GM12874 (cell line): Measurements from ENCODE around the gene HMGCR.

ENCODE experiments used
- TF ChIP-seq, protein P1 (sequence below): IDR thresholded peaks from 2 replicates; pipeline ENCODE4 v1.5.1; 2011; ENCODE audit warnings: low read depth, mild to moderate bottlenecking, control low read depth, low read length, moderate library complexity; ENCODE audit not compliant: insufficient read depth

The HMGCR gene

DNA sequence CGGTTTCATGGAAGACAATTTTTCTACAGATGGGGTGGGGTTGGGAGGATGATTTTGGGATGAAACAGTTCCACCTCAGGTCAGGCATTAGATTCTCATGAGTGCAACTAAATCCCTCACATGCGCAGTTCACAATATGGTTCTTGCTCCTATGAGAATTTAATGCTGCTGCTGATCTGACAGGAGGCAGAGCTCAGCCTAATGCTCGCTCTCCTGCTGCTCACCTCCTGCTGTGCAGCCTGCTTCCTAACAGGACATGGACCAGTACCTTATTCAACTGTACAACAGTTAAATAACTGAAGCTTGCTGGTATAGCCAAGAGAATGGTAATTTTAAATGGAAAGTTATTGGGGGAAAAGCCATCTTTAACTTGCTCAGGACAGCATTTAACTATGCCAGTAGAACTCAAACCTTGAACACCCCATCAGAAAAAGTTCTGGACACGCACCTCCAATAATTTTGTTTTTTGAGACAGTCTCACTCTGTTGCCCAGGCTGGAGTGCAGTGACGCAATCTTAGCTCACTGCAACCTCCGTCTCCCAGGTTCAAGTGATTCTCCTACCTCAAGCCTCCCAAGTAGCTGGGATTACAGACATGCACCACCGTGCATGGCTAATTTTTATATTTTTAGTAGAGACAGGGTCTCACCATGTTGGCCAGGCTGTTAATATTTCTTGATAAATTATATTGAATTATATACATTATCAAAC, 27.7 kb downstream of the HMGCR start:
- TF ChIP-seq, protein P1, sequence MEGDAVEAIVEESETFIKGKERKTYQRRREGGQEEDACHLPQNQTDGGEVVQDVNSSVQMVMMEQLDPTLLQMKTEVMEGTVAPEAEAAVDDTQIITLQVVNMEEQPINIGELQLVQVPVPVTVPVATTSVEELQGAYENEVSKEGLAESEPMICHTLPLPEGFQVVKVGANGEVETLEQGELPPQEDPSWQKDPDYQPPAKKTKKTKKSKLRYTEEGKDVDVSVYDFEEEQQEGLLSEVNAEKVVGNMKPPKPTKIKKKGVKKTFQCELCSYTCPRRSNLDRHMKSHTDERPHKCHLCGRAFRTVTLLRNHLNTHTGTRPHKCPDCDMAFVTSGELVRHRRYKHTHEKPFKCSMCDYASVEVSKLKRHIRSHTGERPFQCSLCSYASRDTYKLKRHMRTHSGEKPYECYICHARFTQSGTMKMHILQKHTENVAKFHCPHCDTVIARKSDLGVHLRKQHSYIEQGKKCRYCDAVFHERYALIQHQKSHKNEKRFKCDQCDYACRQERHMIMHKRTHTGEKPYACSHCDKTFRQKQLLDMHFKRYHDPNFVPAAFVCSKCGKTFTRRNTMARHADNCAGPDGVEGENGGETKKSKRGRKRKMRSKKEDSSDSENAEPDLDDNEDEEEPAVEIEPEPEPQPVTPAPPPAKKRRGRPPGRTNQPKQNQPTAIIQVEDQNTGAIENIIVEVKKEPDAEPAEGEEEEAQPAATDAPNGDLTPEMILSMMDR, result no peak

GRCh38 chr5:75365740-75366139, 28.7 kb downstream of the HMGCR start:
- TF ChIP-seq, protein P1, result no peak

DNA sequence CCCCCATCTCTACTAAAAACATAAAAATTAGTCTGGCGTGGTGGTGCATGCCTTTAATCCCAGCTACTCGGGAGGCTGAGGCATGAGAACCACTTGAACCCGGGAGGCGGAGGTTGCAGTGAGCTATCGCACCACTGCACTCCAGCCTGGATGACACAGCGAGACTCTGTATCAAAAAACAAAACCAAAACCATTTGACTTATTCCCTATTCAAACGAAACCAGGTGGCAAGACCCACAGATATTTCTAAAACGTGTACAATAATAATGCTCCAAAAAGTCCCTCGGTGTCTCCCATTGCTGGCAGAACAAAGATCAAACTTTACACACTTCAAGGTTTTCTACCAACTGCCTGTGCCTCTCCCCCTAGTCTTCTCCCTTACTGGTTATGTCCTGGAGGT, 29.8 kb downstream of the HMGCR start:
- TF ChIP-seq, protein P1, result no peak

GRCh38 chr5:75367401-75367800, 30.4 kb downstream of the HMGCR start:
- TF ChIP-seq, protein P1, result no peak

DNA sequence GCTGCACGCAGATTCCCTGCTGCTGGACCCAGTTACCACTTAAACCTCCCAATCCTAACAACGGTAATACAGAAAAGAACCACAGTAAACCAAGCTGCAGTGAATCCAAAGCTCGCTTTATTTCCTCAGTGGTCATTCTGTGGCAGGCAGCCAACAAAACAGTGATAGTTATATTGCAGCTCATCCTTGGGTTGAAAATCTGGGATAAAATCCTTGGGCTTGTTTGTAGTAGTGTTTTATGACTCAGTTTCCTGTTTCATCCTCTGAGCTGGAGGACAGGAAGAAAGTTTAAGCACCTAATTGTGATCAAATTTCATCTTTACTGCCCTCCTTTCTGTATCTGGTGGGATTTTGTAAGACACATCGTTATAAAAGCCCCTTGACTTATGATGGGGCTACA, 31.4 kb downstream of the HMGCR start:
- TF ChIP-seq, protein P1, result no peak

DNA sequence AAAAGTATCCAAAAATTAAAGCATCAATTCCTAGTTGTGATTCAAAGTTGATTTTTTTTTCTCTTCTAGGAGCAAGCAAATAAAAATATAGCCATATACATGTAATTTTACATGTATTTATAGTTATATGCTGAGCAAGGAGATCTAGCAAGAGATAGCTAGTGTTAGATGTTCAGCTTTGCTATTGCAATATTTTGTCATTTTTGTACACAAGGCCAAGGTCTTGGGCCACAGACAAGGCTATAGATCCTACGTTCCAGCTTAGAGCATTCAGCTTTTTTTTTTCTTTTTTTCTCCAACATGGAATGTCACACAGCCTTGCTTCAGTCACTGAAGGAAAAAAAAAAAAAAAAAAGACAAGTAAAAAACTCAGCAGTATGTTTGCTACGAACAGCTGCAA, 36.8 kb downstream of the HMGCR start:
- TF ChIP-seq, protein P1, result no peak

GRCh38 chr5:75374394-75374814, 37.4 kb downstream of the HMGCR start:
- TF ChIP-seq, protein P1, result no peak

DNA sequence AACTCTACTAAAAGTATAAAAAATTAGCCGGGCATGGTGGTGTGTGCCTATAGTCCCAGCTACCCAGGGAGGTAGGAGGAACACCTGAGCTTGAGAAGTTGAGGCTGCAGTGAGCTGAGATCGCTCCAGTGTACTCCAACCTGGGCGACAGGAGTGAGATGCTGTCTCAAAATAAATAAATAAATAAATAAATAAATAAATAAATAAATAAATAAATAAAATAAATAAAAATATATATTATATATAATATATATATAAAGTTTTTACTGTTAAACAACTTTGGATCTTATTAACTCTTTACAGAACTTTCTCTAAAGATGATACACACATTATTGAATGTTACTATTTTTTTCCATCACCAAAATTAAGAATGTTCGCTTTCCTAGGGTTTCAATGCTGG, 38.4 kb downstream of the HMGCR start:
- TF ChIP-seq, protein P1, result no peak
